Loucy (cell line): ENCODE measurements around the gene COL13A1.

Experiments used
- EZH2phosphoT487 ChIP-seq: fragments of 200-600 bp; IDR thresholded peaks from 2 replicates; pipeline ENCODE4 v1.6.1; 2018; ENCODE audit warnings: antibody characterized with exemption, mild to moderate bottlenecking, moderate library complexity, borderline replicate concordance
- TF ChIP-seq, protein P1 (sequence below): fragments of 200-600 bp; sonication (generic); conservative IDR thresholded peaks from 2 replicates; pipeline ENCODE4 v1.5.1; 2014; ENCODE audit warnings: mild to moderate bottlenecking, antibody characterized with exemption, low read length

DNA sequence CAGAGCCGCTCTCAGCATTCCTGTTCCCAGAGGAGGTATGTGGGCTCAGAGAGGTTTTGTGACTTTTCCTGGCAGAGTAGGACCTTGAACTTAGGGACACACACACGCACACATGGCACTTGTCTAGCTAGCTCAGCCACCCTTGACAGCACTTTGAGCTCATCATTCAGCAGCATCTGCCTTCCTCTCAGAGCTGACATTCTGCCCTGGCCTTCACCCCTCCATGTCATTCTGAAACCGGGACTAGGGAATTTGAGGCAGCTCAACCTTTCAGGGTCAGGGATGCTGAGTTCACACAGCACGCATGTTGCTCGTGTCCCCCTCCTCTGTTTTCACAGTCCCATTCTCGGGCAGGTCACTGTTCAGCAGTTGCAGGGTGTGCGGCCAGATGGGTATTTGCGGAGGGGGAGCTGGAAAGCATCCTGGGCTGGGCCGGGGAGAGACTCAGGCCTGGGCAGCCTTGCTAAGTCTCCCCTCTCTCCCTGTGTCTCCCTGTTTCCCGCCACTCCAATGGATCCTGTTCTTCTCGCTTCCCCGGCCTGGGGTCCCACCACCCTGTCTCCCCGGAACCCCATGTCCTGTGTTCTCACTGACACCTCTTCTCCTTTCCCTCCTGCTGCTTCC lies 78.0 kb downstream of the COL13A1 start:
- TF ChIP-seq, protein P1, sequence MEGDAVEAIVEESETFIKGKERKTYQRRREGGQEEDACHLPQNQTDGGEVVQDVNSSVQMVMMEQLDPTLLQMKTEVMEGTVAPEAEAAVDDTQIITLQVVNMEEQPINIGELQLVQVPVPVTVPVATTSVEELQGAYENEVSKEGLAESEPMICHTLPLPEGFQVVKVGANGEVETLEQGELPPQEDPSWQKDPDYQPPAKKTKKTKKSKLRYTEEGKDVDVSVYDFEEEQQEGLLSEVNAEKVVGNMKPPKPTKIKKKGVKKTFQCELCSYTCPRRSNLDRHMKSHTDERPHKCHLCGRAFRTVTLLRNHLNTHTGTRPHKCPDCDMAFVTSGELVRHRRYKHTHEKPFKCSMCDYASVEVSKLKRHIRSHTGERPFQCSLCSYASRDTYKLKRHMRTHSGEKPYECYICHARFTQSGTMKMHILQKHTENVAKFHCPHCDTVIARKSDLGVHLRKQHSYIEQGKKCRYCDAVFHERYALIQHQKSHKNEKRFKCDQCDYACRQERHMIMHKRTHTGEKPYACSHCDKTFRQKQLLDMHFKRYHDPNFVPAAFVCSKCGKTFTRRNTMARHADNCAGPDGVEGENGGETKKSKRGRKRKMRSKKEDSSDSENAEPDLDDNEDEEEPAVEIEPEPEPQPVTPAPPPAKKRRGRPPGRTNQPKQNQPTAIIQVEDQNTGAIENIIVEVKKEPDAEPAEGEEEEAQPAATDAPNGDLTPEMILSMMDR, result no peak
- no peak for TF ChIP-seq EZH2phosphoT487
